Measurements from ENCODE around the gene AAK1.
"Not testable (repeated sequence)": the region's sequence is repeated elsewhere in the genome, so short reads cannot be mapped to it uniquely, and the experiment has no call there.

The AAK1 gene

DNA sequence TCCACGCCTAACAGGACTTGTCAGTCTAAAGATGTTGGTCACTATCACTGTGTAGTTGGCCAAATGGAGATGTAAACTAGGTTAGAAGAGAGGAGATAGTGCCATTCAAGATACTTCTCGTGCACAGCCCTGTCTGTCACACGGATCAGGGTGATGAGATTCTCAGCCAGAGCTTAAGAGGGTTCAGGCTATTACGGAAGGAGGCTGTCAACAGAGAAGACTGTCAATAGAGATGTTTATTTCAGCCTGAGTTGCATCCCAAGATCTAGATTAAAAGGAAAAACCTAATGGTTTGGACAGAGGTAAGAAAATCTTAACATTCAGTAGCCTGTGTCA lies 83.4 kb downstream of the AAK1 start:
- H3K4me3 ChIP-seq (replicated peaks; ENCODE audit: low read depth, low read length): no peak overlapping the region
- no peak for DNase-seq (ENCODE audit: low read depth)
- TF ChIP-seq, protein P1, sequence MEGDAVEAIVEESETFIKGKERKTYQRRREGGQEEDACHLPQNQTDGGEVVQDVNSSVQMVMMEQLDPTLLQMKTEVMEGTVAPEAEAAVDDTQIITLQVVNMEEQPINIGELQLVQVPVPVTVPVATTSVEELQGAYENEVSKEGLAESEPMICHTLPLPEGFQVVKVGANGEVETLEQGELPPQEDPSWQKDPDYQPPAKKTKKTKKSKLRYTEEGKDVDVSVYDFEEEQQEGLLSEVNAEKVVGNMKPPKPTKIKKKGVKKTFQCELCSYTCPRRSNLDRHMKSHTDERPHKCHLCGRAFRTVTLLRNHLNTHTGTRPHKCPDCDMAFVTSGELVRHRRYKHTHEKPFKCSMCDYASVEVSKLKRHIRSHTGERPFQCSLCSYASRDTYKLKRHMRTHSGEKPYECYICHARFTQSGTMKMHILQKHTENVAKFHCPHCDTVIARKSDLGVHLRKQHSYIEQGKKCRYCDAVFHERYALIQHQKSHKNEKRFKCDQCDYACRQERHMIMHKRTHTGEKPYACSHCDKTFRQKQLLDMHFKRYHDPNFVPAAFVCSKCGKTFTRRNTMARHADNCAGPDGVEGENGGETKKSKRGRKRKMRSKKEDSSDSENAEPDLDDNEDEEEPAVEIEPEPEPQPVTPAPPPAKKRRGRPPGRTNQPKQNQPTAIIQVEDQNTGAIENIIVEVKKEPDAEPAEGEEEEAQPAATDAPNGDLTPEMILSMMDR (IDR thresholded peaks at IDR 0.05; ENCODE audit: low read length, missing control alignments): no peak

DNA sequence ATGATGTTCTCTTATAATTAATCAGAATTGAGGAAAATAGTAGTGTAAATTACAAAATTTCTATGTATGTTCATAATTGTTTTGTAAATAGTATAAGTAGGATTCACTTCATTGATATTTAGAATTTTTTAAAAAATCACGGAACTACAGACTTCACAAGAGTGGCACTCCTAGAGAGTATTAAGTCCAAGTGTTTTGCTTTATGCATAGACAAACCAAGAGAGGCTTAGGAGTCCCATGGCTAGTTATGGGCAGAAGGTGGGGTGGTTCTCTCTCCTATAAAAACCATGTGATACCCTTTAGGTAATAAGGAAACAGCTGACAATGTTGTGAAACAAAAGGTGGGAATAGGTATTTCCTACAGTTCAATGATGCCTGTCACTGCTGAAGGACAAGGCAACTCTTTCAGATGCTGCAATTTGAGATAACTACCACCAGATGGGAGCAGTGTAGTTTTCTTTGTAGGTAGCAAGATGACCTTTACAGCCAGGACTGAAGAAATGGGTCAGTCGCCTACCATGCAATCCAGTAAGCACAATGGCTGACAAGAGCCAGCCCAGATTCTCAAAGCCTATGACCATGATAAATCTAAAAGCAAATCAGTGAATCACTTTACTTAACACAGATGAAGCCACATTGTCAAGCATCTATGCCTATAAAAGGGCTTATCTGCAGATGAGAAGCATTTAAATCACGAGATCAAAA lies 83.9 kb downstream of the AAK1 start:
- TF ChIP-seq, protein P1 (IDR thresholded peaks at IDR 0.05; ENCODE audit: low read length, missing control alignments): peak; percentile 68
- DNase-seq (ENCODE audit: low read depth): peak; percentile 73
- H3K4me3 ChIP-seq (replicated peaks; ENCODE audit: low read depth, low read length): no peak overlapping the region

DNA sequence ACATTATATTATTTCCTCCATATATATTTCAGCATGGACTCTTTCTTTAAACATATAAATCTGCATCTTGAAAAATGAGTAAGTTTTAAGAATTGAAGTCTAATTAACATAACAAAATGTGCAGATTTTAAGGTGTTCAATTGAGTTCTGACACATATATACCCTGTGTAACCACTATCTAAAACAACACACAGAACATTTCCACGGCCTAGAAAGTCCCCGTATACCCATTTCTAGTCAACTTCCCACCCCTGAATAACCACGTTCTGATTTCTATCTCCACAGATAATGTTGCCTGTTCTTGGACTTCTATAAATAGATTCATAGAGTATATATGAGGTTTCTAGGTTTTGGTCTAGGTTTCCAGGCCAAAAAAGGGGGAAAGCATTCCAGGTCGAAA lies 87.5 kb downstream of the AAK1 start:
- TF ChIP-seq, protein P1 (IDR thresholded peaks at IDR 0.05; ENCODE audit: low read length, missing control alignments): no peak
- no peak for DNase-seq (ENCODE audit: low read depth)
- H3K4me3 ChIP-seq (replicated peaks; ENCODE audit: low read depth, low read length): no peak overlapping the region

DNA sequence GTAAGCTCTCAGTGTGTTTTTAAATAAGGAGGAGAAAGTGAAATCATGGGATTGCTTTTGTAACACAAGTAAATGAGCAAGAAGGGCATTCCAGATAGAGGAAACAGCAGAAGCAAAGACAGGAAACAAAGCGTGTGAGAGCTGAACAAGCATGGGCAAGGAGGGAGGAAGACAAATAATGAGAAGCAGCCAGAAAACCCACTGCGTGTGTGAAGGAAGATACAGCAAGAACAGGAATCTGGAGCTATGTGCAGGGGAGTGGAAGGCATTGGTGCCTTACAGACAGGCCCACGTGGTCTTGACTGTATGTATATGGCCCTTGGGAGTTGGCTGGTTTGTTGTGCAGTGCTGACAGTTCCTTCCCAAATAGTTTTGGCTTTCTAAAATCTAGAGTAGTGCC lies 88.6 kb downstream of the AAK1 start:
- no peak overlapping the region for H3K4me3 ChIP-seq (replicated peaks; ENCODE audit: low read depth, low read length)
- DNase-seq (ENCODE audit: low read depth): peak; percentile 54
- TF ChIP-seq, protein P1 (IDR thresholded peaks at IDR 0.05; ENCODE audit: low read length, missing control alignments): no peak

DNA sequence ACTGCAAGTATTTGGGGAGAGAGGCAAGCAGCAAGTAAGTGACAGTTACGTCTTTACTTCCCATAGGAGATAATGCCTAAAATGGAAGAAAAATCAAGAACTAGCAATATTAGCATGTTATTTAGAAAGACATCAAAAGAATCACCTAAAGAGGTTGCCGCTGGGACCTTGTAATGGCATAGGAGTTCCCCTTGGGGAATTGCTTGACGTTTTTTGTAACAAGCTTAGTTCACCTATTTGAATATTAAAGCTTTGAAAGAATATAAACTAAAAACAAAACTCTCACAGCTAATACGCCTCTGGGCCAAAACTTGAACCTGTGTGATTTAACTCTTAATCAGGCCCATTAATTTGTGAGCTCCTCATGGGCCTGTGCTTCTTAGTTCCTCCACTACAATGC lies 89.0 kb downstream of the AAK1 start:
- DNase-seq (ENCODE audit: low read depth): no peak
- TF ChIP-seq, protein P1 (IDR thresholded peaks at IDR 0.05; ENCODE audit: low read length, missing control alignments): no peak

DNA sequence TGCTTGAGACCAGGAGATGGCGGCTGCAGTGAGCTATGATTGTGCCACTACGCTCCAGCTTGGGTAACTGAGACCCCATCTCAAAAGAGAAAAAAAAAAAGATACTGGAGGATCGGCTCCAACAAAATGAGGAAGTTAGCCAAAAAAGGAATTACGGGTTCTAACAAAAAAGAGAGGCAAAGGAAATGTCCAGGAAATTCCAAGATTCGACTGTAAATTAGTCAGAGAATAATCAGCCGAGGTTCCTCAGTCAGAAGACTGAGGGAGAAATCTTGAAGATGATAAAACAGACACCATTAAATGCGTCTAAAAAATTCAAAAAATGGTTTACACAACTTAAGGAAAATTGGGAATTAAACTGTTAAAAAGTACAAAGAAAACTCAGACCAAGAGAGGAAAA lies 89.5 kb downstream of the AAK1 start:
- DNase-seq (ENCODE audit: low read depth): no peak
- TF ChIP-seq, protein P1 (IDR thresholded peaks at IDR 0.05; ENCODE audit: low read length, missing control alignments): no peak
- no peak overlapping the region for H3K4me3 ChIP-seq (replicated peaks; ENCODE audit: low read depth, low read length)

More for the DNA sequence above, 89.0 kb downstream of the AAK1 start:
- no peak overlapping the region for H3K4me3 ChIP-seq (replicated peaks; ENCODE audit: low read depth, low read length)

DNA sequence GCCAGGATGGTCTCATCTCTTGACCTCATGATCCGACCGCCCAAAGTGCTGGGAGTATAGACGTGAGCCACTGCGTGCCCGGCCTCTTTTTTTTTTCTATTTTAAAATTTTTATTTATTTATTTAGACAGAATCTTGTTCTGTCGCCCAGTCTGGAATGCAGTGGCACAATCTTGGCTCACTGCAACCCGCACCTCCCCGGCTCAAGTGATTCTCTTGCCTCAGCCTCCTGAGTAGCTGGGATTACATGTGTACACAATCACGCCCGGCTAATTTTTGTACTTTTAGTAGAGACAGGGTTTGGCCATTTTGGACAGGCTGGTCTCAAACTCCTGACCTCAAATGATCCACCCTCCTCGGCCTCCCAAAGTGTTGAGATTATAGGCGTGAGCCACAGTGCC lies 93.0 kb downstream of the AAK1 start:
- DNase-seq (ENCODE audit: low read depth); H3K4me3 ChIP-seq (replicated peaks; ENCODE audit: low read depth, low read length): not testable (repeated sequence)

Measured in fibroblast of pulmonary artery (primary cell).